ENCODE data around the gene ZSCAN9. TPM values are rescaled to one million over a fixed set of nuclear protein-coding genes. Genes with fewer than 3 reads are reported as not detected.

Gene ZSCAN9
- total RNA-seq = 1 to 10 TPM; 2.5 to 3.0 TPM

GRCh38 chr6:28225056-28225834, at the start of gene ZSCAN9:
Gene ZSCAN9 (plus strand): TSS chr6:28225275. CDS start chr6:28227085, 1,810 bp downstream.
- peaks cover 13% of the 10 kb centered on the region for H3K4me1 Mint-ChIP-seq (ENCODE audit: low read depth)
- peak; percentile 83 for ATAC-seq
- H3K27ac Mint-ChIP-seq = peak within 1 kb of the TSS; percentile 70
- H3K9me3 Mint-ChIP-seq = peaks cover 2% of the 10 kb centered on the region
- intact Hi-C loops (cut with micrococcal nuclease) = no loop called here
- POLR2A ChIA-PET = no interaction called here
- H3K36me3 Mint-ChIP-seq (ENCODE audit: low read depth) = no peaks in the 10 kb centered on the region
- peak; percentile 64 for DNase-seq
- peaks cover 37% of the 10 kb centered on the region for H3K27me3 Mint-ChIP-seq
- peak within 1 kb of the TSS; percentile 84 for H3K4me3 Mint-ChIP-seq
- CTCF ChIA-PET = interaction anchor here (1.6 kb wide), 1 partner anchor 131 kb away, joined by 6 read pairs; no protein-coding TSS in a partner anchor
- TF ChIP-seq CTCF (IDR thresholded peaks at IDR 0.05) = no peak

GRCh38 chr6:28176373-28176772, 48.7 kb upstream of the ZSCAN9 start:
- H3K4me1 Mint-ChIP-seq (ENCODE audit: low read depth) = no peaks in the 10 kb centered on the region
- no peak overlapping the region for H3K27ac Mint-ChIP-seq
- TF ChIP-seq CTCF (IDR thresholded peaks at IDR 0.05) = no peak
- ChIA-PET CTCF (no interaction called here), POLR2A (no interaction called here)
- no peak for DNase-seq
- ATAC-seq = no peak
- no peaks in the 10 kb centered on the region for H3K36me3 Mint-ChIP-seq (ENCODE audit: low read depth)
- intact Hi-C loops (cut with micrococcal nuclease) = no loop called here
- H3K4me3 Mint-ChIP-seq = no peak overlapping the region
- H3K9me3 Mint-ChIP-seq = no peaks in the 10 kb centered on the region
- H3K27me3 Mint-ChIP-seq = peaks cover 31% of the 10 kb centered on the region

- peaks cover 14% of the 10 kb centered on the region for H3K9me3 Mint-ChIP-seq
- H3K4me1 Mint-ChIP-seq (ENCODE audit: low read depth) = no peaks in the 10 kb centered on the region
- CTCF ChIA-PET = no interaction called here
- ATAC-seq (no peak), DNase-seq (no peak)
- no peak overlapping the region for H3K4me3 Mint-ChIP-seq
- POLR2A ChIA-PET = interaction anchor here (0.6 kb wide), 1 partner anchor 26 kb away, joined by 3 read pairs; no protein-coding TSS in a partner anchor
- no peak for TF ChIP-seq CTCF (IDR thresholded peaks at IDR 0.05)
- H3K27me3 Mint-ChIP-seq = peaks cover 16% of the 10 kb centered on the region
- intact Hi-C loops (cut with micrococcal nuclease) = no loop called here
- no peaks in the 10 kb centered on the region for H3K36me3 Mint-ChIP-seq (ENCODE audit: low read depth)
- no peak overlapping the region for H3K27ac Mint-ChIP-seq
Observed at GRCh38 chr6:28182255-28182654, 42.8 kb upstream of the ZSCAN9 start.

- Mint-ChIP-seq H3K9me3 (peaks cover 45% of the 10 kb centered on the region), H3K4me3 (no peak overlapping the region), H3K36me3 (ENCODE audit: low read depth) (peaks cover 3% of the 10 kb centered on the region), H3K4me1 (ENCODE audit: low read depth) (no peaks in the 10 kb centered on the region), H3K27me3 (peaks cover 5% of the 10 kb centered on the region), H3K27ac (no peak overlapping the region)
- intact Hi-C loops (cut with micrococcal nuclease) = no loop called here
- ChIA-PET CTCF (no interaction called here), POLR2A (interaction anchor here (0.6 kb wide), 1 partner anchor 71 kb away, joined by 3 read pairs; no protein-coding TSS in a partner anchor)
- TF ChIP-seq CTCF (IDR thresholded peaks at IDR 0.05) = no peak
- no peak for ATAC-seq
- DNase-seq = no peak
Observed at GRCh38 chr6:28188111-28188979, 36.7 kb upstream of the ZSCAN9 start.

GRCh38 chr6:28200020-28200419, 25.1 kb upstream of the ZSCAN9 start:
- H3K36me3 Mint-ChIP-seq (ENCODE audit: low read depth) = no peaks in the 10 kb centered on the region
- POLR2A ChIA-PET = no interaction called here
- H3K4me3 Mint-ChIP-seq = no peak overlapping the region
- no peak for DNase-seq
- H3K27ac Mint-ChIP-seq = no peak overlapping the region
- H3K27me3 Mint-ChIP-seq = peaks cover 45% of the 10 kb centered on the region
- CTCF ChIA-PET = no interaction called here
- peaks cover 2% of the 10 kb centered on the region for H3K4me1 Mint-ChIP-seq (ENCODE audit: low read depth)
- intact Hi-C loops (cut with micrococcal nuclease) = no loop called here
- ATAC-seq = no peak
- peaks cover 16% of the 10 kb centered on the region for H3K9me3 Mint-ChIP-seq
- no peak for TF ChIP-seq CTCF (IDR thresholded peaks at IDR 0.05)

All from activated CD8-positive, alpha-beta T cell treated with anti-CD3 and anti-CD28 coated beads for 36 hours (primary cell).